GM10266 (cell line): ENCODE measurements around the gene LRRC61.
A peak's percentile ranks its signal among the peaks of the same experiment; 100 is the strongest.

Experiments
- DNase-seq: peaks from one replicate; pipeline ENCODE4 v3.0.0; 2012; ENCODE audit errors: extremely low spot score
- TF ChIP-seq, protein P1 (sequence below): IDR thresholded peaks from 2 replicates; pipeline ENCODE4 v1.5.1; 2012; ENCODE audit warnings: mild to moderate bottlenecking, low read depth; ENCODE audit not compliant: control insufficient read depth, insufficient read depth; ENCODE audit errors: missing control alignments

The LRRC61 gene

DNA sequence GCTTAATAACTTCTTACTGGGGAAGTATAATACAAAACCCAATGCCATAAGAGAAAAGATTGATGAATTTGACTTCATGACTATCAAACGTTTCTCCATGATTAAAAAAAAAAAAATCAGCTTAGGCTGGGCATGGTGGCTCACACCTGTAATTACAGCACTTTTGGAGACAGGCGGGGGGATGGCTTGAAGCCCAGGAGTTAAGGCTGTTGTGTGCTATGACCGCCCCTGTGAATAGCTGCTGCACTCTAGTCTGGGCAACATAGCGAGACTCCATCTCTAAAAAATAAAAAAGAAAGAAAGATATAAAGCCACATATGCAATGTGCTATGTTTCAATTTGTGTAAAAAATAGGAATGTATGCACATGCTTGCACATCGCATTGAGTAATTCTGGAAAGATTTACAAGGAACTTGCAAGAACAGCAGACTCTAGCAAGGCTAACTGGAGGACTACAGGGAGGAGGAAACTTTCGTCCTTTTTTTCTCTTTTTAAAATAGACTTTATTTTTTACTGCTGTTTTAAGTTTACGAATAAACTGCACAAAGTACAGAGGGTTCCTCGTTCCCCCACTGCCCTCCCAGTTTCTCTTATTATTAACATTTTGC, 28.5 kb downstream of the LRRC61 start:
- no peak for DNase-seq
- TF ChIP-seq, protein P1, sequence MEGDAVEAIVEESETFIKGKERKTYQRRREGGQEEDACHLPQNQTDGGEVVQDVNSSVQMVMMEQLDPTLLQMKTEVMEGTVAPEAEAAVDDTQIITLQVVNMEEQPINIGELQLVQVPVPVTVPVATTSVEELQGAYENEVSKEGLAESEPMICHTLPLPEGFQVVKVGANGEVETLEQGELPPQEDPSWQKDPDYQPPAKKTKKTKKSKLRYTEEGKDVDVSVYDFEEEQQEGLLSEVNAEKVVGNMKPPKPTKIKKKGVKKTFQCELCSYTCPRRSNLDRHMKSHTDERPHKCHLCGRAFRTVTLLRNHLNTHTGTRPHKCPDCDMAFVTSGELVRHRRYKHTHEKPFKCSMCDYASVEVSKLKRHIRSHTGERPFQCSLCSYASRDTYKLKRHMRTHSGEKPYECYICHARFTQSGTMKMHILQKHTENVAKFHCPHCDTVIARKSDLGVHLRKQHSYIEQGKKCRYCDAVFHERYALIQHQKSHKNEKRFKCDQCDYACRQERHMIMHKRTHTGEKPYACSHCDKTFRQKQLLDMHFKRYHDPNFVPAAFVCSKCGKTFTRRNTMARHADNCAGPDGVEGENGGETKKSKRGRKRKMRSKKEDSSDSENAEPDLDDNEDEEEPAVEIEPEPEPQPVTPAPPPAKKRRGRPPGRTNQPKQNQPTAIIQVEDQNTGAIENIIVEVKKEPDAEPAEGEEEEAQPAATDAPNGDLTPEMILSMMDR = no peak

GRCh38 chr7:150355666-150356059, 32.5 kb downstream of the LRRC61 start:
- TF ChIP-seq, protein P1 = no peak
- DNase-seq = no peak

GRCh38 chr7:150356265-150356897, 33.2 kb downstream of the LRRC61 start:
- no peak for DNase-seq
- TF ChIP-seq, protein P1 = peak; percentile 47

DNA sequence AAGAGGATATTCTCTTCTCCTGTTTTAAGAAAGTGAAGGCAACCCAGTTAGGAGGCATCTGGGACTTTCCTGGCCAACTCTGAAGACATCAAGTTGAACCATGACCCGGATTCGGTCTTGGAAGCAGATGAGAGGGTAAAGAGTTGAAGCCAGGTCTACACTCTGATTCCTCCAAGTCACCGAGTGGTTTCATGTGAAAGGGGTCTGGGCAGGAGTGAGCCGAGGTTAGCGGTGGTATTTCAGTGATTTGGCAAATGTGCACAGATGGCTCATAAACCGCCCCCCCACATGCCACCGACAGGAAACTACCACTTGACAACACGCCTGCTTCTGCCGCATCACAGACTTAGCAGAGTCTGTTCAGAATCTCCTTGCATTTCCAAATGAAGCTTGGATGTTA, 34.1 kb downstream of the LRRC61 start:
- TF ChIP-seq, protein P1 = no peak
- no peak for DNase-seq

DNA sequence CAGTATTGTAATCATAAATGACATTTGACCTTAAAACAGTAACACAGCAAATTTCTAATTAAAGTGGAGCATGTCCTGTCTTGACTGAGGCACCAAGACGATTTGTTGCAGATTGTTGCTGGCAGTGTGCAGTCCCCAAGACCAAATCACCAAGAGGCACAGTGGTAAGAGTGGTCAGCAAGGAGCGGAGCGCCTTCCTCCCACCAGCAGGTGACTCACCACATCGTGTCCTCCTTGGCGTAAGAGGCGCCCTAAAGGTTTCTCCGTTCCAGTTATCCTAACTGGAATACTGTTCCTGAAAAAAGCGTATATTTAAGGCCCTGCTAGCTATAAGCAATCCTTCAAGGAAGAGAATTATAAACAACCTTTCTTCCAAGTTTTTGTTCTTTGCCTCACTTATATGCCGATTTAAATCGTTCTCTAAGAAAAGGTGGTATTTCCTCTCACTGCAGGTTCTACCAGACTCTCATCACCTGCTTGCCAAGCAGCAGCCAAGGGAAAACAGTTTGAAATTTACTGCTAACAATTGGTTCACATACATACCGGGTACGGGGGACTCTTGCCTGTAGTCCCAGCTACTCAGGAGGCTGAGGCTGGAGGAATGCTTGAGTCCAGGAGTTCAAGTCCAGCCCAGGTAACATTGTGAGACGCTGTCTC, 34.7 kb downstream of the LRRC61 start:
- no peak for DNase-seq
- TF ChIP-seq, protein P1 = no peak

DNA sequence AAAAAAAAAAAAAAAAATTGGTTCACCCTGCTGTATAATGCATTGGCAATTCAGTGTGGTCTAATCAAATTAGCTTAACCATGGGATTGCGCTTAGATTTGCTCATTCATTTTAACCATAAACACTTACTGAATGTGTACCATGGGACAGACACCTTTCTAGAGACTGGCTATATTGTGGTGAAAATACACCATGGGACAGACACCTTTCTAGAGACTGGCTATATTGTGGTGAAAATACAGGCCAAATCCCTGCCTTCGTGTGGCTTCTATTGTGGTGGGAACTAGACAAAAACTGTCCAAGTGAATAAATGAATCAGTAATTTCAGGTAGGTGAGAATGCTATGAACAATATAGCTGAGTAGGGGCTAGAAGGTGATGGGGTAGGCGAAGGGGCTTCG, 35.3 kb downstream of the LRRC61 start:
- TF ChIP-seq, protein P1 = no peak
- DNase-seq = no peak

GRCh38 chr7:150358988-150359621, 36.0 kb downstream of the LRRC61 start:
- DNase-seq = no peak

More at GRCh38 chr7:150358988-150359621, 36.0 kb downstream of the LRRC61 start:
- TF ChIP-seq, protein P1 = no peak
